GM19025 (cell line): Measurements from ENCODE around the gene C12orf42.

Experiments used
- ATAC-seq: cut with Tn5 transposase; IDR thresholded peaks from one replicate; pipeline ENCODE4 v1.9.1; 2021; ENCODE audit warnings: mild to moderate bottlenecking, low read depth, moderate library complexity; ENCODE audit not compliant: unreplicated experiment

The C12orf42 gene

DNA sequence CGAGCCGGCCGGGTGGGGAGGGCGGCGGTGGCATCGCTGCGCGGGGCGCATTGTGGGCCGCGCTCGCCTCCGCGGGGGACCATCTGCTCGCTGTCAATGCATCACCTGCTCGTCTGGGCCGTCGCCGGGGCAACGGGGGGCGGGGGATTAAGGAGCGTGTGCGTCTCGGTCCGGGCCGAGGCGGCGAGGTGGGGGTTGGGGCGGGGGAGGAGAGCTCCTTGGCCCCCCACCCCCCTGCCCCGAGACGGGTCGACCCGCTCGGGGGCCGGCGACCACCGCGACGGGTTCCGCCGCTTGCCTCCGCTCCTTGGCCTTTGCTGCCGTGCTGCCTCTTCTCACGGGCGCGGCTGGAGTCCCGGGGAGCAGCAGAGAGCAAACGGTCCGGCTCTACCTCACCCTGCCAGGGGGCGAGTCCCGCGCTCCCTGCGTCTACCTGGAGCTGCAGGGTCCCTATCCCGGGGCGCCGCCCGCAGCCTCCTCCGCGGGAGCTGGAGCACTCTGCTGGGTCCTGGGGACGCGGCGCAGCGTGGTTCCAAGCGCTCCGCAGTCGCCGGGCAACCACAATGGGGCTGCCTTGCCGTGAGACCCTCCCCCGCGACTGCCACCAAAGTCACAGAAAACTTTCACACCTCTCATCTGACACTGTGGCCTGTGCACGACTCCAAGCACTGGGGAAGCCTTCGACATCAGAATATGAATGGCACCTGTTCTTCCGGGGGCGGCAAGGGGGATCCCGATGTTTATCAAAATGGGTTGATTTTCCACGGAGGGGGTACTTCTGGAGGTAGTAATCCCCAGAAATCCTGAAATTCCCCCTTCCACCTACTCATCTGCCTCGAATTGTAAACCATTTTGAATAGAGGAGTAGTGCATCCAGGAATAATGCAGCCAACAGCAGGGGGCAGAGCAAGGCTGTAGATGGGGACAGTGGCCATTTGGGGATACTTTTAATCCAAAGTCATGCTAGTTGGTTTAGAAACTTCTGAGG, at the start of gene C12orf42:
TSS of gene C12orf42 (minus strand) at position 500 of the 988 bp plus-strand sequence. CDS start 17,542 bp downstream, outside the sequence.
- peak; percentile 57 for ATAC-seq

GRCh38 chr12:103542078-103542477, 46.3 kb upstream of the C12orf42 start:
- ATAC-seq = no peak

- ATAC-seq = no peak
Observed at GRCh38 chr12:103540319-103540718, 44.6 kb upstream of the C12orf42 start.

GRCh38 chr12:103538397-103538796, 42.6 kb upstream of the C12orf42 start:
- ATAC-seq = no peak

DNA sequence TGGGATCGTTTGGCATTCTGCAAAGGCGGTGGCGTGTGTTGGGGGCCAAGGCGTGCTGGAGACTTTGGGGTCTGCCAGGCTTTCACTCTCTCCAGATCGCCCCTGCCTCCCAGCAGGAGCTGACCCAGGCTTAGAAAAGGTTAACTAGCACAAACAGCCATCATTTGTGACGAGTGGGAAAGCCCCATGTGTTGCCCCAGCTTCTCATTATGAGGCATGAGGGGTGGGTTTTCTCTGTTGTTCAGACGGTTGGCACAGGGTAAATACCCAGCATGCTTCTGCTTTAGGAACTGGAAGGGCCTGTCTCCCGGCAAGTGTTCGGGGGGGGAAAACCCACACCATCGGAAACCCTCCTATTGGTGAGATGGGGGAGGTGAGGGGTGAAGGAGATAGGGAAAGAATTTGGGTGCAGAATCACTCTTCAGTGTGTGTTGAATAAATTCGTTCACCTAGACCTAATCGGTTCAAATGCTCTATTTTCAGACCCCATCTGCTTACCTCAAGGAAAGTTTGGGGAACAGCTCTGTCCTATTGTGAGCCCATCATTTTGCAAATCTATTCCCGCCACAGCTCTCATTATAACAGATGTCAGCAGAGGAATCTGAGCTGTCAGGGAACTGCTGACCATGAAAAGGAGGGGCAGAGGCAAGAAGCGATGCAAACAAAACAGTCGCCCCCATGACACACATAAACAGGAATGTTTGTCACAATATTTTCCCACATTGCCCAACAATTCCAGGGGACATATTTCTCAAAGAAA, 34.7 kb upstream of the C12orf42 start:
- ATAC-seq = no peak

GRCh38 chr12:103529306-103529705, 33.5 kb upstream of the C12orf42 start:
- ATAC-seq = no peak

DNA sequence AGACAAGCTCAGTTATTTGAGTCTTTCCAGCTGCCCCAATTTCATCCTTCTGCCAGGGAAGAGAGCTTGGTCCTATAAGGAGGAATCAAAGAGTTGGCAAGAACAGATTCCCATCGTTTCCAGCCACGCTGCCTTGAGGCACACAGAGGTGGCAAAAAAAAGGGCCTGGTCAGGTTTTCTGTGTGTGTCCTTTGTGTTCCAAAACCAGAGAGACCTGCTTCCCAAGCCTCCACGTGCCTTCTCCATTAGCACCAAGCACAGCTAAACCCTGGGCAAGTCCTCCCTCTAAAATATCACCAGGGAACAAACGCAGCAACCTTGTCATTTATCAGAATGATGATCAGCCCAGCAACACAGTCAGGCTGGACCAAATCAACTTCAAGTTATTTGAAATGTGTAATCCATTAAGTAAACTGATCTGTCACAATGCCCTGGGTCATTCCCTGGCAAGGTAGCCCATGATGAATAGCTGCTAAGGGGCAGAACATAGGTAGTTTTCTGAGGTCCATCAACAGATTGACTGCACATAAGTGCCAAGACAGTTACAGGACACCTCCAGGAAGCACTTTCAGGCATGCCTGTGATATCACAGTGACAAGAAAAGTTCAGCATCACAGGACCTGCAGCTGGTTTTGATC, 28.6 kb upstream of the C12orf42 start:
- ATAC-seq = no peak

- ATAC-seq = no peak
Observed at GRCh38 chr12:103523771-103524170, 28.0 kb upstream of the C12orf42 start.

DNA sequence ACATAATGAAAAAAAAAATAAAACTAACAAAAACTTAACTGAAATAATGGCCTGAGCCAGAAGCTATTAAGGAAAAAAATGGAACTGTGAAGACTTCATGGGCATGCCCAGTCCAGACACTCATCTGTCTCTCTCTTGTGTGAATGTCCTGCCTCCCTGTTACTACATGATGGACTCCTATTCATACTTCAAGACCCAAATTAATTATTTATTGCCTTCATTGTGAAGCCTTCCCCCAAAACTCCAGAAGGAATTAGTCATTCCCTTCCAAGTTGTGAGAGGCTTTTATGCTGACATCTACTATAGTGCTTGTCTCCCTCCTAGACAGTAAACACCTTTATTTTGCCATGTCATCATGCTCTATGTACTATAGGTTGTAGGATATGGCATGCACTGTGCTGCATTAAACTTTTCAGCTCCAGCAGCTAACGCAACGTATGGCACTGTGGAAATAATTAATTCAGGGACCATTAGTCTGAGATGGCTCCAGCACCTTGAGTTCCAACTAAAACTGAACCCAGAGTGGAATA, 25.0 kb upstream of the C12orf42 start:
- no peak for ATAC-seq

- no peak for ATAC-seq
Observed at GRCh38 chr12:103519632-103520031, 23.9 kb upstream of the C12orf42 start.

DNA sequence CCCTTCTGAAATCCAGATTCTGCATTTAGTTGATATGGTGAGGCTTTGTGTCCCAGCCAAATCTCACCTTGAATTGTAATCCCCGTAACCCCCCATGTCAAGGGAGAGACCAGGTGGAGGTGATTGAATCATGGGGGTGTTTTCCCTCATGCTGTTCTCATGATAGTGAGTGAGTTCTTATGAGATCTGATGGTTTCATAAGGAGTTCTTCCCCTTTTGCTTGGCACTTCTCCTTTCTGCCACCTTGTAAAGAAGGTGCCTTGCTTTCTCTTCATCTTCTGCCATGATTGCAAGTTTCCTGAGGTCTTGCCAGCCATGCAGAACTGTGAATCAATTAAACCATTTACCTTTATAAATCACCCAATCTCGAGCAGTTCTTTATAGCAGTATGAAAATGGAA, 23.1 kb upstream of the C12orf42 start:
- ATAC-seq = no peak

- ATAC-seq = no peak
Observed at GRCh38 chr12:103517161-103517560, 21.4 kb upstream of the C12orf42 start.

DNA sequence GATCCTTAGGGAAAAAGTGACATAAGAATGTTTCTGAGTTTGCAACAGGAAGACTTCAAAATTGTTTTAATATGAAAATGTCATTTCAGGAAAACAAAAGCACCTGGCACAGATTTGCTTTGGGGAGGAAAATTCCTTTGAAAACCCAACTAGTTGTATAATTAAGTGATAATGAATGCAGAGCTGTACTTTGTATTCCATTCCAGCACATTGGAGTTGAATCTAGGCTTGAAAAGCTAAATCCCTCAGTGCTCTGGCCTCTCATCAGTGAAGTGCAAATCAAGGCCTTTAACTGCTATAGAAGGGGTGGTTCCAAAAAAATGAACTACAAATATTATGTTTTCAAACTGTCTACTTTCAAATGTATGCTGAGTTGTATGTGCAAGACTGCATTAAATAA, 19.6 kb upstream of the C12orf42 start:
- ATAC-seq = no peak

DNA sequence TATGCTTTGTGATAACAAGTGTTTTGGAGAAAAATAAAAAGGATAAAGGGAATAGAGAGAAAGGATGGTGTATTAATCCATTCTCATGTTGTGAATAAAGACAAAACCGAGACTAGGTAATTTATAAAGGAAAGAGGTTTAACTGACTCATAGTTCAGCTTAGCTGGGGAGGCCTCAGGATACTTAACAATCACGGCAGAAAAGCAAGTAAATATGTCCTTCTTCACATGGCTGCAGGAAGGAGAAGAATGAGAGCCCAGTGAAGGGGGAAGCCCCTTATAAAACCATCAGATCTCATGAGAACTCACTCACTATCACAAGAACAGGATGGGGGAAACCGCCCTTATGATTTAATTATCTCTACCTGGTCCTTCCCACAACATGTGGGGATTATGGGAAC, 18.1 kb upstream of the C12orf42 start:
- ATAC-seq = no peak

GRCh38 chr12:103505371-103506236, 9.8 kb upstream of the C12orf42 start:
- peak; percentile 93 for ATAC-seq

GRCh38 chr12:103504606-103505005, 8.8 kb upstream of the C12orf42 start:
- no peak for ATAC-seq

GRCh38 chr12:103503546-103504480, 8.0 kb upstream of the C12orf42 start:
- no peak for ATAC-seq

DNA sequence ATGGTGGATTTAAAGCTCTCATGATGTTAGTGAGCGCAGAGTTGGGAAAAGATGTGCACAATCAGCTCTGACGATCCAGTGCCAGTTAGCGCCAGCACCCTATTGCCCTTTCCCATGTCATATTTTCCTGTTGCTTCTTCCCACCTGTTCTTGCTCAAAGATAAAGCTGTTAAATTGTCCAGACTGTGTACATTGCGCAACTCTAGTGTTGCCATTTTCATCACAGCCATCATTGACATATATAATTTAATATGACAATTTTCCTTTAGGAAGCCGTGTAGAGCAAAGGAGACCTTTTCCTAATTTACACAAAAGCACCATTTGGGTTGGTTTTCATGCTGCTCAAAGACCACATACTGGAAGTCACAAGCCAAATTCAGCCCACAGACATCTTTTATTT, 5.7 kb upstream of the C12orf42 start:
- no peak for ATAC-seq

- ATAC-seq = no peak
Observed at GRCh38 chr12:103499571-103499970, 3.8 kb upstream of the C12orf42 start.
